Pancreas (tissue), 10 donors: ENCODE results near the gene ANO10. TPM values are rescaled to one million over a fixed set of nuclear protein-coding genes. Genes with fewer than 3 reads are reported as not detected.

Experiments
- ATAC-seq, 4 donors: fragments of 200-7000 bp; cut with Tn5 transposase; one replicate each; pipeline versions ENCODE4 v1.8.0 to v1.9.1; 2020; ENCODE audit warnings: mild to moderate bottlenecking in 4 of 4, moderate library complexity in 4 of 4
- DNase-seq, 6 donors: peaks; one replicate each; pipeline ENCODE4 v3.0.0-alpha.2; 2020
- FAIRE-seq: peaks from 2 replicates; lab custom pipeline; 2012; peaks lifted over from hg19 to GRCh38; lab: Jason Lieb, UNC
- H3K27ac ChIP-seq, 4 donors: fragments of 200-600 bp; sonication (generic); 1 replicate in 3 of 4; 2 replicates in 1 of 4; pipeline versions ENCODE4 v1.5.0 to v1.8.0; 2020
- H3K27me3 ChIP-seq, 4 donors: fragments of 200-600 bp; one replicate each; pipeline ENCODE4 v1.8.0; 2021
- H3K36me3 ChIP-seq, 3 donors: fragments of 200-600 bp; sonication (generic) in 1 of 3; one replicate each; pipeline versions ENCODE4 v1.5.0 to v1.8.0; 2020 to 2021
- H3K4me1 ChIP-seq, 3 donors: fragments of 200-600 bp; one replicate each; pipeline ENCODE4 v1.8.0; 2021
- H3K4me3 ChIP-seq, 4 donors: fragments of 200-600 bp; sonication (generic) in 2 of 4; one replicate each; pipeline versions ENCODE4 v1.5.0 to v1.8.0; 2020 to 2021
- H3K9me3 ChIP-seq, 4 donors: fragments of 200-600 bp; one replicate each; pipeline ENCODE4 v1.8.0; 2021
- CTCF ChIP-seq, 4 donors: fragments of 200-600 bp; sonication (generic) in 3 of 4; IDR thresholded peaks; one replicate each; pipeline versions ENCODE4 v1.5.0 to v1.8.0; 2021; ENCODE audit warnings: antibody characterized with exemption in 4 of 4
- WGBS, 2 donors: extraction: QIAGEN DNeasy Blood & Tissue Kit; methylation state at CpG; one replicate each; pipeline ENCODE4 v1.1.7; 2013; 5-methylcytosine and 5-hydroxymethylcytosine counted together
- intact Hi-C, 3 donors: fragments of 100-400 bp; cut with DNase I; formaldehyde crosslinking; loops; one replicate each; pipeline versions ENCODE4 v1.11.1 to v1.14.2; 2022
- polyA plus RNA-seq, 2 donors: library from polyadenylated mRNA; stranded (reverse); fragments of 200-250 nt; gene quantifications; one replicate each; pipeline ENCODE4 v1.2.3, GENCODE V29; 2013
- total RNA-seq, 6 donors: library from RNA; stranded (reverse); fragmentation: NEBNext Ultra II Directional in 4 of 6; extraction: Animal tissue kit (Norgen Biotek cat#: 25700) in 4 of 6; gene quantifications; one replicate each; pipeline versions ENCODE4 v1.2.1 to v1.2.4, GENCODE V29; 2021 to 2023
- donor health status: healthy with polysubstance abuse.
- donor health status: DM: no; HTN: no; CAD: no; lungs with moderate emphysema.
- donor health status: DM: no; HTN: no; CAD: no.
- donor health status: control.
- donor health status: control.
- donor health status: Bipolar disorder and iron deficiency.
- donor health status: DM: yes; HTN: yes; CAD: no.
- donor health status: DM: no; HTN: no; CAD: no.
- donor health status: DM: no; HTN: no; CAD: no.
- donor health status: DM: yes; HTN: yes; CAD: no.

Gene ANO10
- total and polyA plus RNA-seq, 8 donors = 7.2 to 17.6 (median 10.1) TPM

GRCh38 chr3:43326891-43327581 lies 294.8 kb downstream of the ANO10 start:
- Histone ChIP-seq H3K4me1 (peaks cover 22 to 38% (median 25%) of the 10 kb centered on the region in 3 donors), H3K4me3 (no peak overlapping the region), H3K27me3 (no peaks in the 10 kb centered on the region), H3K27ac (peak overlapping the region in 2 of 4 donors; percentile 44 to 51), H3K36me3 (no peaks in the 10 kb centered on the region), H3K9me3 (no peaks in the 10 kb centered on the region)
- intact Hi-C loops = no loop called here
- FAIRE-seq (peak; percentile 9), ATAC-seq (peak; percentile 47 to 84 (median 74)), DNase-seq (no peak)
- TF ChIP-seq CTCF (IDR thresholded peaks at IDR 0.05) = no peak
- WGBS, 2 donors = 22 to 27% methylated on average over 3 of the region's 3 CpGs

DNA sequence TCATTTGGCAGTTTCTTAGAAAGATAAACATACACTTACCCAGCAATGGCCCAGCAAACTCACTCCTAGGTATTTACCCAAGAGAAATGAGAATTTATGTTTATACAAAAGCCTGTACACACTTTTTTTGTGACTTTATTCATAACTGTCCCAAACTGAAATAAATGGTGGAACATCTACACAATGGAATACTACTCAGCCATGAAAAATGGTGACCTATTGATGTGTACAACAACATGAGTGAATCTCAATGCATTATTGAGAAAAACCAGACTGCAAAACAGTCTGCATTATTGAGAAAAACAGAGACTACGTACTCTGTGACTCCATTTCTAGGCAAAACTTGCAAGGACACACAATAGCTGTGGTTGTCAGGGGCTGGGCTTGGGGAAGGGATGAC lies 298.3 kb downstream of the ANO10 start:
- ATAC-seq (no peak), DNase-seq (no peak), FAIRE-seq (no peak)
- no peak overlapping the region for H3K27ac ChIP-seq
- peaks cover 22 to 38% (median 31%) of the 10 kb centered on the region in 3 donors for H3K4me1 ChIP-seq
- TF ChIP-seq CTCF (IDR thresholded peaks at IDR 0.05) = no peak
- H3K27me3 ChIP-seq = no peaks in the 10 kb centered on the region
- no peak overlapping the region for H3K4me3 ChIP-seq
- intact Hi-C loops = no loop called here
- 97 to 99% methylated on average over 1 of the region's 1 CpG for WGBS, 2 donors
- H3K36me3 ChIP-seq = no peaks in the 10 kb centered on the region
- H3K9me3 ChIP-seq = no peaks in the 10 kb centered on the region

- no peak overlapping the region for H3K27ac ChIP-seq
- no peaks in the 10 kb centered on the region for H3K27me3 ChIP-seq
- H3K4me3 ChIP-seq = no peak overlapping the region
- H3K9me3 ChIP-seq = no peaks in the 10 kb centered on the region
- FAIRE-seq (no peak), DNase-seq (no peak), ATAC-seq (no peak)
- H3K36me3 ChIP-seq = no peaks in the 10 kb centered on the region
- H3K4me1 ChIP-seq = peaks cover 17 to 37% (median 25%) of the 10 kb centered on the region in 3 donors
- WGBS, 2 donors = 91 to 92% methylated on average over 5 of the region's 5 CpGs
- no peak for TF ChIP-seq CTCF (IDR thresholded peaks at IDR 0.05)
- intact Hi-C loops = no loop called here
Measured at GRCh38 chr3:43320288-43320687, 301.5 kb downstream of the ANO10 start.

DNA sequence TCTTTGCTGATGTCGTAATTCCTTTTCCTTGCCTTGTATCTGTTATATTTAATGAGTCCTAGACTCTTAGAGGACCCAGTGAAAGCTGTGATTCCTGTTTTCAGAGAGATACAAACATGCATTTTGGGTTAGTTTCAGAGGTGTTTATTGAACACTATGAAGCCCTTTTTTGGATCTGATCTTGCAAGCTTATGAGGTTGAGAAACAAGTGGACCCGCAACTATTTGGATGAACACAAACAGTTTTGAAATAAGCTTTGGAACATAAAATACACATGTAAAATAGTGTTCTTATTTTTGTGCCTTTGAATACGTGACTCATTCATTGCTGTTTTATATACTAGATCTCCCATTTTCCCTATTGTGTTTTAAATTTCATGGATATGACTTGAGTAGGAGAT lies 302.0 kb downstream of the ANO10 start:
- ATAC-seq (no peak), FAIRE-seq (no peak), DNase-seq (no peak)
- H3K27me3 ChIP-seq = no peaks in the 10 kb centered on the region
- H3K36me3 ChIP-seq = no peaks in the 10 kb centered on the region
- peaks cover 15 to 34% (median 23%) of the 10 kb centered on the region in 3 donors for H3K4me1 ChIP-seq
- WGBS, 2 donors = 92 to 93% methylated on average over 3 of the region's 3 CpGs
- TF ChIP-seq CTCF (IDR thresholded peaks at IDR 0.05) = no peak
- no peak overlapping the region for H3K27ac ChIP-seq
- H3K9me3 ChIP-seq = no peaks in the 10 kb centered on the region
- H3K4me3 ChIP-seq = no peak overlapping the region
- intact Hi-C loops = no loop called here

GRCh38 chr3:43319376-43319775 lies 302.4 kb downstream of the ANO10 start:
- Histone ChIP-seq H3K4me1 (peaks cover 15 to 30% (median 23%) of the 10 kb centered on the region in 3 donors), H3K27ac (no peak overlapping the region), H3K4me3 (no peak overlapping the region), H3K36me3 (no peaks in the 10 kb centered on the region), H3K9me3 (no peaks in the 10 kb centered on the region), H3K27me3 (no peaks in the 10 kb centered on the region)
- TF ChIP-seq CTCF (IDR thresholded peaks at IDR 0.05) = no peak
- 84 to 87% methylated on average over 6 of the region's 6 CpGs for WGBS, 2 donors
- intact Hi-C loops = no loop called here
- FAIRE-seq (no peak), DNase-seq (no peak), ATAC-seq (peak in 1 of 4 donors; percentile 30)
